Measurements from ENCODE around the gene GNG8. TPM values are rescaled to one million over a fixed set of nuclear protein-coding genes. Genes with fewer than 3 reads are reported as not detected.

GNG8 gene
- total RNA-seq, 2 donors from 2014 or later: not detected

- H3K27me3 Mint-ChIP-seq (ENCODE audit: insufficient read depth): peaks cover 6% of the 10 kb centered on the region
- no peaks in the 10 kb centered on the region for H3K4me1 Mint-ChIP-seq
- Histone ChIP-seq H3K4me3 (ENCODE audit: low read length) (no peak overlapping the region), H3K9me3 (ENCODE audit: control insufficient read depth, low read length) (no peaks in the 10 kb centered on the region), H3K9ac (ENCODE audit: extremely low read depth, low read length, poor library complexity, severe bottlenecking) (no peak overlapping the region), H3K27ac (ENCODE audit: low read depth, low read length) (peak overlapping the region; percentile 8), H3K36me3 (ENCODE audit: control insufficient read depth, insufficient read depth, low read length) (no peaks in the 10 kb centered on the region), H3K27me3 (ENCODE audit: control insufficient read depth, insufficient read depth, low read length, poor library complexity, severe bottlenecking) (no peaks in the 10 kb centered on the region), H3K4me1 (ENCODE audit: control insufficient read depth, insufficient read depth, low read length) (no peaks in the 10 kb centered on the region)
- no peaks in the 10 kb centered on the region for H3K9me3 Mint-ChIP-seq
- no peaks in the 10 kb centered on the region for H3K36me3 Mint-ChIP-seq (ENCODE audit: low read depth)
- DNase-seq: no peak
- TF ChIP-seq CTCF (conservative IDR thresholded peaks at IDR 0.05): peak; percentile 63
- no peak overlapping the region for H3K4me3 Mint-ChIP-seq
- no peak overlapping the region for H3K27ac Mint-ChIP-seq
- WGBS, 2 experiments (ENCODE audit: insufficient coverage in 1 of 2, insufficient read length in 1 of 2): 74 to 84% methylated on average over 22 to 32 of the region's 32 CpGs
Observed at GRCh38 chr19:46621191-46622117, 14.5 kb downstream of the GNG8 start.

- no peaks in the 10 kb centered on the region for H3K9me3 ChIP-seq (ENCODE audit: control insufficient read depth, low read length)
- no peak for TF ChIP-seq CTCF (conservative IDR thresholded peaks at IDR 0.05)
- H3K27ac ChIP-seq (ENCODE audit: low read depth, low read length): peak overlapping the region; percentile 8
- no peak for DNase-seq
- H3K36me3 ChIP-seq (ENCODE audit: control insufficient read depth, insufficient read depth, low read length): no peaks in the 10 kb centered on the region
- H3K4me1 ChIP-seq (ENCODE audit: control insufficient read depth, insufficient read depth, low read length): no peaks in the 10 kb centered on the region
- Mint-ChIP-seq H3K9me3 (no peaks in the 10 kb centered on the region), H3K27me3 (ENCODE audit: insufficient read depth) (peaks cover 6% of the 10 kb centered on the region), H3K36me3 (ENCODE audit: low read depth) (no peaks in the 10 kb centered on the region), H3K4me3 (no peak overlapping the region), H3K4me1 (no peaks in the 10 kb centered on the region), H3K27ac (no peak overlapping the region)
- no peak overlapping the region for H3K4me3 ChIP-seq (ENCODE audit: low read length)
- no peaks in the 10 kb centered on the region for H3K27me3 ChIP-seq (ENCODE audit: control insufficient read depth, insufficient read depth, low read length, poor library complexity, severe bottlenecking)
- 63 to 85% methylated on average over 1 to 6 of the region's 6 CpGs for WGBS, 2 experiments (ENCODE audit: insufficient coverage in 1 of 2, insufficient read length in 1 of 2)
- no peak overlapping the region for H3K9ac ChIP-seq (ENCODE audit: extremely low read depth, low read length, poor library complexity, severe bottlenecking)
Observed at GRCh38 chr19:46620716-46621115, 15.3 kb downstream of the GNG8 start.

- Histone ChIP-seq H3K27me3 (ENCODE audit: control insufficient read depth, insufficient read depth, low read length, poor library complexity, severe bottlenecking) (no peaks in the 10 kb centered on the region), H3K4me3 (ENCODE audit: low read length) (no peak overlapping the region), H3K9me3 (ENCODE audit: control insufficient read depth, low read length) (no peaks in the 10 kb centered on the region), H3K4me1 (ENCODE audit: control insufficient read depth, insufficient read depth, low read length) (no peaks in the 10 kb centered on the region), H3K36me3 (ENCODE audit: control insufficient read depth, insufficient read depth, low read length) (no peaks in the 10 kb centered on the region), H3K9ac (ENCODE audit: extremely low read depth, low read length, poor library complexity, severe bottlenecking) (no peak overlapping the region), H3K27ac (ENCODE audit: low read depth, low read length) (no peak overlapping the region)
- WGBS, 2 experiments (ENCODE audit: insufficient coverage in 1 of 2, insufficient read length in 1 of 2): 89 to 91% methylated on average over 3 of the region's 3 CpGs
- DNase-seq: no peak
- H3K4me1 Mint-ChIP-seq: no peaks in the 10 kb centered on the region
- H3K27ac Mint-ChIP-seq: no peak overlapping the region
- no peak for TF ChIP-seq CTCF (conservative IDR thresholded peaks at IDR 0.05)
- H3K27me3 Mint-ChIP-seq (ENCODE audit: insufficient read depth): peaks cover 6% of the 10 kb centered on the region
- no peak overlapping the region for H3K4me3 Mint-ChIP-seq
- no peaks in the 10 kb centered on the region for H3K9me3 Mint-ChIP-seq
- H3K36me3 Mint-ChIP-seq (ENCODE audit: low read depth): no peaks in the 10 kb centered on the region
Observed at GRCh38 chr19:46620267-46620666, 15.7 kb downstream of the GNG8 start.

Data from endodermal cell (in vitro differentiated cells).